HG02610 (cell line): ENCODE data around the gene ITPK1.

Experiments used
- ATAC-seq: cut with Tn5 transposase; IDR thresholded peaks from one replicate; pipeline ENCODE4 v1.9.1; 2021; ENCODE audit warnings: mild to moderate bottlenecking, moderate library complexity; ENCODE audit not compliant: unreplicated experiment

ITPK1 gene

DNA sequence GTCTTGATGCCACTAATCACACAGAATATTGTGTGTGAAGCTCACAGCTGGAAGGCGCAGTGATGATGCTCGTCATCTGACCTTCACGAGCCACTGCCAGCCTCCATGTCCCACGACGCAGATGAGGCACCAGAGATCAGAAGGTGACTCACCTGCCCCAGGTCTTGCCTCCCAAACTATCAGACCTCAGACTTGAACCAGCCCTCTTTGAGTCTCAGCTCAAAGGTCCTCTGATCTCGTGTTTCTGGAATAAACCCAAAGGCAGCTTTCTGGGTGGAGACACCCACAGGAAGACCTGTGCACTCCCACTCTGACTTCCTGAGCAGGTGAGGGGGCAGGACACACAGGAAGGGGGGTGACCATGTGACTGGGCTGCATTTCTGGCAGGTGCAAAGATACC is 212.4 kb downstream of the ITPK1 start:
- ATAC-seq, result no peak

DNA sequence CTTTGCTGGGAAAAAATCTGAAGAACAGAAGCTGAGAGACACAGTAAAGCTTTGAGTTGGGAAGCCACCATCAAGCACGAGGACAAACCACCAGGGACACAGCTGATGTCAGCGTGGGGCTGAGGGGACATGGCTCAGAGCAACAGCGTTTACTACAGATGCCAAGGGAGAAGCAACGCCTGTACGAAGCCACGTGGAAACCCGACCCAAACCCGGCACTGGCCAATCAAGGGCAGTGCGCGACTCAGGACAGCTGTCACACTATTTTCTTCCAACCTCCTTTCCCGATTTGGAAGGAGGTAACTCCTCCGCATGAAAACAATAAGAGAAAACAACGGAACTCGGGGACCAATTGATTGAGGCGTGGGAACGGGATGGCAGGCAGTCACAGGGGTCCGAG is 213.0 kb downstream of the ITPK1 start:
- ATAC-seq, result no peak

GRCh38 chr14:92902191-92902590 is 213.5 kb downstream of the ITPK1 start:
- no peak for ATAC-seq

GRCh38 chr14:92900660-92901059 is 215.1 kb downstream of the ITPK1 start:
- no peak for ATAC-seq

GRCh38 chr14:92898566-92899131 is 217.1 kb downstream of the ITPK1 start:
- no peak for ATAC-seq

GRCh38 chr14:92897922-92898565 is 217.7 kb downstream of the ITPK1 start:
- no peak for ATAC-seq

DNA sequence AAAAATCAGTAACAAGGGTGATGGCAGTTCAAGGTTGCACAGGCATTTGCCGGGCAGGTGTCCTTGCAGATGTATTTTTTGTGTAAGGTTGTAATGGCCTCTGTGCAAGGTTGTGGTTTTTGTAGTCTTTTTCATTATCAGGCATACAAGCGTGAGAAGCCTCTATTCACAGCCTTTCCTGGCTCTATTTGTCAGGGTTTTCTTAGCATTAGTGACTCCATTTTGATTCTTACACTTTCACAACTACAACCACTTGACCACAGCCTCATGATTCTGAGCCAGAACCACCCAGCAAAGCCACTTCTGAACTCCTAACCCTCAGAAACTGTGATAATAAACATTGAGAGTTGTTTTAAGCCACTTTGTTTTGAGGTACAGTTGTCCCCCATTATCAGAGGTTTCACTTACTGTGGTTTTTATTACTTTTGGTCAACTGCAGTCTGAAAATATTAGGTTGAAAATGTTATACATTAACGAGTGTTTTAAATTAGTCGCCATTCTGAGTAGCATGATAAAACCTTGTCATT is 220.3 kb downstream of the ITPK1 start:
- ATAC-seq, result no peak

GRCh38 chr14:92892589-92892988 is 223.1 kb downstream of the ITPK1 start:
- no peak for ATAC-seq

- ATAC-seq, result no peak
Measured at GRCh38 chr14:92890830-92891588, 224.7 kb downstream of the ITPK1 start.

GRCh38 chr14:92888896-92889295 is 226.8 kb downstream of the ITPK1 start:
- no peak for ATAC-seq

DNA sequence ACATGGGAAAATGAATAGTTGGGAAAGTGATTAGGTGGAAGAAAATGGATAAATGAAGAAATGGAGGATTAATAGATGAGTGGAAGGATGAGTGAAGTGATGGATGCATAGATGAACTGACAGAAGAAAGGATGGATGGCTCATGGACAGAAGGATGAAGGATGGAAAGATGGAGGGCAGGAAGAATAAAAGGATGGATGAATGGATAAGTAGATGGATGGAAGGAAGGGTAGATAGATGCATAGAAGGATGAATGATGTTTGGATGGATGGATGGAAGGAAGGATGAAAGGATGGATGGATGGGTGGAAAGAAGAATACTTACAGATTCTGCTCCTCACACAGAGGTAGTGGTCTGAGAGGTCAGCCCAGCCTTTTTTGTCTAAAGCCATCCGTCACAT is 228.6 kb downstream of the ITPK1 start:
- ATAC-seq, result no peak
